Esophagus mucosa (tissue), 1 donor: ENCODE results near the gene VWA7. TPM values are rescaled to one million over a fixed set of nuclear protein-coding genes. Genes with fewer than 3 reads are reported as not detected.

Experiments
- ATAC-seq: fragments of 200-7000 bp; cut with Tn5 transposase; one replicate; pipeline ENCODE4 v1.9.1; 2020
- total RNA-seq: library from RNA; stranded (reverse); gene quantifications from one replicate; pipeline ENCODE4 v1.2.4, GENCODE V29; 2023
- donor health status: DM: yes; HTN: yes; CAD: no.

The VWA7 gene
- total RNA-seq, 1 donor from 2014 or later: 1.6 TPM

- no peak for ATAC-seq
Observed at GRCh38 chr6:31749301-31750036, 27.7 kb downstream of the VWA7 start.

GRCh38 chr6:31744422-31744821 lies 32.7 kb downstream of the VWA7 start:
- no peak for ATAC-seq

GRCh38 chr6:31742894-31743293 lies 34.2 kb downstream of the VWA7 start:
- ATAC-seq: no peak

- no peak for ATAC-seq
Observed at GRCh38 chr6:31741815-31742214, 35.3 kb downstream of the VWA7 start.

- ATAC-seq: no peak
Observed at GRCh38 chr6:31740397-31741223, 36.5 kb downstream of the VWA7 start.

- peak; percentile 90 for ATAC-seq
Observed at GRCh38 chr6:31739639-31740396, 37.3 kb downstream of the VWA7 start, which contains the start of gene MSH5. Gene MSH5, plus strand, starts transcription at chr6:31740005. Its CDS starts 462 bp downstream, at chr6:31740467.

GRCh38 chr6:31737991-31738979 lies 38.8 kb downstream of the VWA7 start:
- ATAC-seq: peak; percentile 52

- no peak for ATAC-seq
Observed at GRCh38 chr6:31737315-31737990, 39.7 kb downstream of the VWA7 start.

GRCh38 chr6:31736768-31737314 lies 40.3 kb downstream of the VWA7 start:
- no peak for ATAC-seq

- ATAC-seq: peak; percentile 67
Observed at GRCh38 chr6:31736021-31736767, 40.9 kb downstream of the VWA7 start, which contains the start of gene CLIC1. Gene CLIC1, minus strand, starts transcription at chr6:31736530. Its CDS starts 230 bp downstream, at chr6:31736300.

GRCh38 chr6:31734821-31735406 lies 42.2 kb downstream of the VWA7 start:
- ATAC-seq: peak; percentile 27

GRCh38 chr6:31734247-31734820 lies 42.8 kb downstream of the VWA7 start:
- ATAC-seq: no peak

- ATAC-seq: no peak
Observed at GRCh38 chr6:31733734-31734133, 43.4 kb downstream of the VWA7 start.

GRCh38 chr6:31732029-31732428 lies 45.1 kb downstream of the VWA7 start:
- ATAC-seq: no peak

GRCh38 chr6:31730631-31731086 lies 46.5 kb downstream of the VWA7 start:
- no peak for ATAC-seq

GRCh38 chr6:31729979-31730630 lies 47.0 kb downstream of the VWA7 start:
- ATAC-seq: peak; percentile 51

- ATAC-seq: peak; percentile 79
Observed at GRCh38 chr6:31729515-31729978, 47.6 kb downstream of the VWA7 start.
